ENCODE results near the gene ULK2.

ULK2 gene

GRCh38 chr17:19739241-19740201, 128.2 kb downstream of the ULK2 start:
- TF ChIP-seq CTCF (IDR thresholded peaks at IDR 0.05; ENCODE audit: low read depth, low read length) (no peak), POLR2A (IDR thresholded peaks at IDR 0.05; ENCODE audit: extremely low read depth, insufficient read length) (no peak), MYC (IDR thresholded peaks at IDR 0.05; ENCODE audit: low read depth, low read length) (no peak), MAX (IDR thresholded peaks at IDR 0.05; ENCODE audit: low read depth, low read length) (no peak)

GRCh38 chr17:19738757-19739156, 129.0 kb downstream of the ULK2 start:
- H3K4me3 ChIP-seq (ENCODE audit: low read depth, low read length) = no peak overlapping the region
- no peak for DNase-seq (ENCODE audit: low read depth)
- no peak for TF ChIP-seq MAX (IDR thresholded peaks at IDR 0.05; ENCODE audit: low read depth, low read length)
- no peak for TF ChIP-seq MYC (IDR thresholded peaks at IDR 0.05; ENCODE audit: low read depth, low read length)
- no peak for TF ChIP-seq CTCF (IDR thresholded peaks at IDR 0.05; ENCODE audit: low read depth, low read length)
- no peak for TF ChIP-seq POLR2A (IDR thresholded peaks at IDR 0.05; ENCODE audit: extremely low read depth, insufficient read length)

More at GRCh38 chr17:19739241-19740201, 128.2 kb downstream of the ULK2 start:
- no peak for DNase-seq (ENCODE audit: low read depth)
- no peak overlapping the region for H3K4me3 ChIP-seq (ENCODE audit: low read depth, low read length)

- no peak for TF ChIP-seq MAX (IDR thresholded peaks at IDR 0.05; ENCODE audit: low read depth, low read length)
- TF ChIP-seq CTCF (IDR thresholded peaks at IDR 0.05; ENCODE audit: low read depth, low read length) = no peak
- TF ChIP-seq MYC (IDR thresholded peaks at IDR 0.05; ENCODE audit: low read depth, low read length) = no peak
- no peak for TF ChIP-seq POLR2A (IDR thresholded peaks at IDR 0.05; ENCODE audit: extremely low read depth, insufficient read length)
- DNase-seq (ENCODE audit: low read depth) = no peak
- no peak overlapping the region for H3K4me3 ChIP-seq (ENCODE audit: low read depth, low read length)
Observed at GRCh38 chr17:19738073-19738449, 129.7 kb downstream of the ULK2 start.

- no peak overlapping the region for H3K4me3 ChIP-seq (ENCODE audit: low read depth, low read length)
- TF ChIP-seq CTCF (IDR thresholded peaks at IDR 0.05; ENCODE audit: low read depth, low read length) = no peak
- no peak for TF ChIP-seq MYC (IDR thresholded peaks at IDR 0.05; ENCODE audit: low read depth, low read length)
- TF ChIP-seq MAX (IDR thresholded peaks at IDR 0.05; ENCODE audit: low read depth, low read length) = no peak
- no peak for TF ChIP-seq POLR2A (IDR thresholded peaks at IDR 0.05; ENCODE audit: extremely low read depth, insufficient read length)
- no peak for DNase-seq (ENCODE audit: low read depth)
Observed at GRCh38 chr17:19737305-19738072, 130.2 kb downstream of the ULK2 start.

- no peak overlapping the region for H3K4me3 ChIP-seq (ENCODE audit: low read depth, low read length)
- DNase-seq (ENCODE audit: low read depth) = no peak
- TF ChIP-seq CTCF (IDR thresholded peaks at IDR 0.05; ENCODE audit: low read depth, low read length) (no peak), MYC (IDR thresholded peaks at IDR 0.05; ENCODE audit: low read depth, low read length) (no peak), MAX (IDR thresholded peaks at IDR 0.05; ENCODE audit: low read depth, low read length) (no peak), POLR2A (IDR thresholded peaks at IDR 0.05; ENCODE audit: extremely low read depth, insufficient read length) (no peak)
Observed at GRCh38 chr17:19736071-19736470, 131.7 kb downstream of the ULK2 start.

Data from NB4 (cell line).